H1 (cell line): ENCODE data around the gene ARID3B. TPM values are rescaled to one million over a fixed set of nuclear protein-coding genes. Genes with fewer than 3 reads are reported as not detected.

Experiments
- CTCF ChIA-PET: fragments of 300-600 bp; sonication (Branson Sonifier 250); formaldehyde crosslinking; loops from one replicate; lab custom pipeline; 2021; ENCODE audit not compliant: partially characterized antibody; lab: Charles Lee
- POLR2A ChIA-PET: fragments of 300-600 bp; sonication (Branson Sonifier 250); formaldehyde crosslinking; loops from one replicate; lab custom pipeline; 2021; ENCODE audit warnings: inconsistent platforms; ENCODE audit not compliant: partially characterized antibody; lab: Charles Lee
- DNase-seq, 2 experiments: peaks; one replicate each; pipeline versions ENCODE4 v3.0.0 to v3.0.0-alpha.2; 2010 to 2022; ENCODE audit warnings: low spot score in 2 of 2, low read depth in 1 of 2, mixed read lengths in 1 of 2
- FAIRE-seq: peaks from 2 replicates; lab custom pipeline; 2011; peaks lifted over from hg19 to GRCh38; lab: Jason Lieb, UNC
- H2AFZ ChIP-seq: 2 replicates; pipeline ENCODE4 v1.8.1; 2012; ENCODE audit warnings: low read length, inconsistent platforms
- H2AK5ac ChIP-seq: 2 replicates; pipeline ENCODE4 v1.6.1; 2013; ENCODE audit warnings: low read depth, low read length
- H2BK120ac ChIP-seq: replicated peaks from 2 replicates; pipeline ENCODE3; 2013; ENCODE audit warnings: low read depth, low read length, inconsistent platforms
- H2BK12ac ChIP-seq: 2 replicates; pipeline ENCODE4 v1.6.1; 2013; ENCODE audit warnings: low read depth, low read length
- H2BK15ac ChIP-seq: 2 replicates; pipeline ENCODE4 v1.6.1; 2013; ENCODE audit warnings: low read length
- H2BK20ac ChIP-seq: 2 replicates; pipeline ENCODE4 v1.6.1; 2013; ENCODE audit warnings: low read length
- H2BK5ac ChIP-seq: 2 replicates; pipeline ENCODE4 v1.6.1; 2013; ENCODE audit warnings: low read depth, low read length
- H3K14ac ChIP-seq: 2 replicates; pipeline ENCODE4 v1.6.1; 2013; ENCODE audit warnings: inconsistent platforms; ENCODE audit not compliant: insufficient read length
- H3K18ac ChIP-seq: 2 replicates; pipeline ENCODE4 v1.6.1; 2013; ENCODE audit warnings: low read length; ENCODE audit errors: extremely low read depth
- H3K23ac ChIP-seq: 2 replicates; pipeline ENCODE4 v1.6.1; 2013; ENCODE audit warnings: inconsistent platforms; ENCODE audit not compliant: insufficient read length
- H3K23me2 ChIP-seq: 2 replicates; pipeline ENCODE4 v1.6.1; 2013; ENCODE audit warnings: low read depth, low read length
- H3K27ac ChIP-seq: 2 replicates; pipeline ENCODE4 v1.6.1; 2011; ENCODE audit warnings: low read depth, low read length, inconsistent platforms
- H3K27me3 ChIP-seq, 4 experiments: replicated peaks in 1 of 4; 1 replicate in 1 of 4; 2 replicates in 3 of 4; pipeline versions ENCODE4 v1.6.1 to v1.8.1; 2011 to 2013; ENCODE audit warnings: low read length in 3 of 4, mild to moderate bottlenecking in 3 of 4, inconsistent platforms in 2 of 4, mixed read lengths in 2 of 4, moderate library complexity in 1 of 4; ENCODE audit not compliant: control insufficient read depth in 3 of 4, insufficient read depth in 3 of 4; ENCODE audit errors: extremely low read depth in 1 of 4
- H3K36me3 ChIP-seq, 4 experiments: 2 replicates each; pipeline versions ENCODE4 v1.6.1 to v1.8.1; 2011 to 2013; ENCODE audit warnings: mild to moderate bottlenecking in 4 of 4, low read length in 3 of 4, moderate library complexity in 2 of 4, control low read depth in 1 of 4, inconsistent platforms in 1 of 4; ENCODE audit not compliant: insufficient read depth in 4 of 4, control insufficient read depth in 2 of 4
- H3K4ac ChIP-seq: replicated peaks from 2 replicates; pipeline ENCODE3; 2013; ENCODE audit warnings: low read length, low read depth, mixed read lengths, inconsistent platforms; ENCODE audit not compliant: insufficient read length
- H3K4me1 ChIP-seq, 4 experiments: replicated peaks in 1 of 4; 1 replicate in 1 of 4; 2 replicates in 3 of 4; pipeline versions ENCODE4 v1.6.1 to v1.8.1; 2011 to 2013; ENCODE audit warnings: low read length in 3 of 4, inconsistent platforms in 2 of 4, mixed read lengths in 1 of 4; ENCODE audit not compliant: insufficient read depth in 4 of 4, control insufficient read depth in 3 of 4
- H3K4me2 ChIP-seq, 2 experiments: 2 replicates each; pipeline versions ENCODE4 v1.6.1 to v1.8.1; 2011 to 2013; ENCODE audit warnings: low read depth in 2 of 2, low read length in 2 of 2, control low read depth in 1 of 2, inconsistent platforms in 1 of 2, mild to moderate bottlenecking in 1 of 2; ENCODE audit not compliant: insufficient read depth in 1 of 2
- H3K4me3 ChIP-seq, 4 experiments: fragments of 200-600, 300-600 bp in 1 of 4; sonication (generic), shearing (Covaris generic), sonication (Bioruptor Twin) in 1 of 4; 2 replicates each; pipeline versions ENCODE4 v1.5.1 to v1.8.1; 2011 to 2016; ENCODE audit warnings: low read length in 4 of 4, low read depth in 3 of 4, control low read depth in 2 of 4, inconsistent platforms in 2 of 4, mild to moderate bottlenecking in 2 of 4, mixed read lengths in 1 of 4, moderate library complexity in 1 of 4; ENCODE audit not compliant: insufficient read depth in 2 of 4; ENCODE audit errors: extremely low read depth in 1 of 4
- H3K56ac ChIP-seq: replicated peaks from 2 replicates; pipeline ENCODE3; 2013; ENCODE audit warnings: low read depth, mild to moderate bottlenecking, mixed read lengths, low read length, inconsistent platforms; ENCODE audit not compliant: insufficient read length
- H3K79me1 ChIP-seq: 2 replicates; pipeline ENCODE4 v1.6.1; 2013; ENCODE audit warnings: low read depth, low read length, control low read depth
- H3K79me2 ChIP-seq, 2 experiments: 2 replicates each; pipeline versions ENCODE4 v1.6.1 to v1.8.1; 2012 to 2013; ENCODE audit warnings: low read length in 2 of 2, mild to moderate bottlenecking in 2 of 2, inconsistent platforms in 1 of 2; ENCODE audit not compliant: insufficient read depth in 2 of 2, control insufficient read depth in 1 of 2
- H3K9ac ChIP-seq, 4 experiments: replicated peaks in 1 of 4; 1 replicate in 1 of 4; 2 replicates in 3 of 4; pipeline versions ENCODE4 v1.6.1 to v1.8.1; 2011 to 2013; ENCODE audit warnings: low read depth in 3 of 4, low read length in 3 of 4, control low read depth in 2 of 4, mild to moderate bottlenecking in 2 of 4, moderate library complexity in 2 of 4, inconsistent platforms in 1 of 4; ENCODE audit errors: extremely low read depth in 1 of 4
- H3K9me3 ChIP-seq, 2 experiments: 2 replicates each; pipeline versions ENCODE4 v1.6.1 to v1.8.1; 2012 to 2013; ENCODE audit warnings: mild to moderate bottlenecking in 2 of 2, moderate library complexity in 2 of 2, control low read depth in 1 of 2, inconsistent platforms in 1 of 2, low read depth in 1 of 2, low read length in 1 of 2, mixed read lengths in 1 of 2; ENCODE audit not compliant: insufficient read depth in 2 of 2
- H4K20me1 ChIP-seq, 2 experiments: replicated peaks in 1 of 2; 2 replicates each; pipeline versions ENCODE3 to v1.8.1; 2011 to 2013; ENCODE audit warnings: inconsistent platforms in 2 of 2, low read length in 2 of 2, mild to moderate bottlenecking in 1 of 2; ENCODE audit not compliant: insufficient read depth in 2 of 2, control insufficient read depth in 1 of 2
- H4K5ac ChIP-seq: 2 replicates; pipeline ENCODE4 v1.6.1; 2013; ENCODE audit warnings: low read length, low read depth, mixed read lengths, inconsistent platforms; ENCODE audit not compliant: insufficient read length
- H4K8ac ChIP-seq: 2 replicates; pipeline ENCODE4 v1.8.0; 2013; ENCODE audit warnings: mild to moderate bottlenecking, moderate library complexity, low read length, inconsistent platforms; ENCODE audit not compliant: insufficient read depth; ENCODE audit errors: extremely low read depth
- H4K91ac ChIP-seq: replicated peaks from 2 replicates; pipeline ENCODE3; 2013; ENCODE audit warnings: low read length, mixed read lengths, inconsistent platforms; ENCODE audit not compliant: insufficient read length
- BCL11A ChIP-seq, 2 experiments: IDR thresholded peaks; one replicate each; pipeline ENCODE4 v1.6.1; 2011; ENCODE audit warnings: low read depth in 2 of 2, low read length in 2 of 2, mild to moderate bottlenecking in 2 of 2
- EP300 ChIP-seq, 2 experiments: IDR thresholded peaks; 1 replicate in 1 of 2; 2 replicates in 1 of 2; pipeline ENCODE4 v1.6.1; 2011 to 2012; ENCODE audit warnings: low read depth in 2 of 2, low read length in 2 of 2, mild to moderate bottlenecking in 2 of 2, borderline replicate concordance in 1 of 2, inconsistent platforms in 1 of 2, moderate library complexity in 1 of 2
- EZH2 ChIP-seq: fragments of 200-600 bp; sonication (generic); IDR thresholded peaks from 2 replicates; pipeline ENCODE4 v1.7.1; 2012; ENCODE audit warnings: low read depth, mild to moderate bottlenecking, moderate library complexity, low read length, inconsistent platforms; ENCODE audit not compliant: severe bottlenecking
- KDM1A ChIP-seq: fragments of 200-600, 300-600 bp; sonication (generic); IDR thresholded peaks from 2 replicates; pipeline ENCODE4 v1.7.1; 2016; ENCODE audit warnings: mild to moderate bottlenecking, low read length, borderline replicate concordance
- KDM5A ChIP-seq: fragments of 200-600 bp; IDR thresholded peaks from 2 replicates; pipeline ENCODE4 v1.7.1; 2012; ENCODE audit warnings: mild to moderate bottlenecking, low read length, inconsistent platforms, mixed read lengths
- MAFK ChIP-seq: IDR thresholded peaks from 2 replicates; pipeline ENCODE4 v1.6.1; 2012; ENCODE audit warnings: low read depth, mild to moderate bottlenecking, improper control_type of control experiment, low read length
- PHF8 ChIP-seq: fragments of 200-600 bp; sonication (generic); conservative IDR thresholded peaks from 2 replicates; pipeline ENCODE4 v1.7.1; 2012; ENCODE audit warnings: low read depth, mild to moderate bottlenecking, inconsistent platforms, low read length, moderate library complexity
- POLR2AphosphoS5 ChIP-seq: IDR thresholded peaks from 2 replicates; pipeline ENCODE4 v1.6.1; 2011; ENCODE audit warnings: low read depth, low read length
- SP2 ChIP-seq: IDR thresholded peaks from 2 replicates; pipeline ENCODE4 v1.6.1; 2012; ENCODE audit warnings: mild to moderate bottlenecking, low read length, inconsistent platforms
- TAF1 ChIP-seq: IDR thresholded peaks from 2 replicates; pipeline ENCODE4 v1.6.1; 2011; ENCODE audit warnings: mild to moderate bottlenecking, low read depth, low read length
- TAF7 ChIP-seq: optimal IDR thresholded peaks from 2 replicates; pipeline ENCODE3; 2011; ENCODE audit warnings: low read depth, mild to moderate bottlenecking, inconsistent platforms, low read length, moderate library complexity, borderline replicate concordance
- TBP ChIP-seq: IDR thresholded peaks from 2 replicates; pipeline ENCODE4 v1.6.1; 2011; ENCODE audit warnings: low read depth, low read length, improper control_type of control experiment
- YY1 ChIP-seq: IDR thresholded peaks from 2 replicates; pipeline ENCODE4 v1.6.1; 2011; ENCODE audit warnings: low read depth, mild to moderate bottlenecking, low read length
- WGBS, 2 experiments: shearing (Covaris generic) in 1 of 2; methylation state at CpG; one replicate each; pipeline versions ENCODE4 v1.1.6 to v1.1.7; 2013 to 2015; ENCODE audit warnings: low lambda C conversion rate in 2 of 2, mixed read lengths in 2 of 2, inconsistent platforms in 1 of 2, low coverage in 1 of 2, missing lambda C conversion rate in 1 of 2; ENCODE audit not compliant: insufficient replicate concordance in 2 of 2, insufficient coverage in 1 of 2, insufficient read length in 1 of 2; ENCODE audit errors: extremely low coverage in 1 of 2, missing lambda C conversion rate in 1 of 2; 5-methylcytosine and 5-hydroxymethylcytosine counted together
- polyA plus RNA-seq, 7 experiments: library from polyadenylated mRNA; depleted of rRNA in 3 of 7; stranded (reverse) in 5 of 7; unstranded in 2 of 7; fragments of >200 nt in 5 of 7; fragments of 200-250 nt in 2 of 7; gene quantifications; 1 replicate in 5 of 7; 2 replicates in 1 of 7; 4 replicates in 1 of 7; pipeline versions ENCODE4 v1.2.1 to v1.2.3, GENCODE V29; 2011 to 2013; ENCODE audit warnings: missing spikeins in 2 of 7, mixed read lengths in 2 of 7
- total RNA-seq: library from RNA; stranded (reverse); fragmentation: NEBNext Ultra II Directional; extraction: Animal tissue kit (Norgen Biotek cat#: 25700); gene quantifications from 2 replicates; pipeline ENCODE4 v1.2.1, GENCODE V29; 2021

The ARID3B gene
- total and polyA plus RNA-seq, 2 of the 8 experiments (the other 6 are each of a cell fraction or from before 2014, with no cell fraction given), result 81.0 to 115 TPM

GRCh38 chr15:74565381-74566085 lies 24.5 kb downstream of the ARID3B start:
- CTCF ChIA-PET, result interaction anchor here (1.7 kb wide), 1 partner anchor 104 kb away, joined by 5 read pairs; the partner anchor contains the start of gene UBL7
- DNase-seq (no peak), FAIRE-seq (no peak)
- H2AFZ ChIP-seq, result no peak overlapping the region
- no peak overlapping the region for H3K27ac ChIP-seq
- no peak overlapping the region for H2BK15ac ChIP-seq
- H4K20me1 ChIP-seq, result peaks cover 14 to 30% of the 10 kb centered on the region in 2 experiments
- H3K79me1 ChIP-seq, result peaks cover 13% of the 10 kb centered on the region
- peaks cover 1 to 18% (median 9%) of the 10 kb centered on the region in 4 experiments for H3K36me3 ChIP-seq
- no peak overlapping the region for H3K18ac ChIP-seq
- no peak overlapping the region for H4K8ac ChIP-seq
- H3K4me3 ChIP-seq, result no peak overlapping the region
- H2BK120ac ChIP-seq, result no peak overlapping the region
- no peak overlapping the region for H3K56ac ChIP-seq
- H4K91ac ChIP-seq, result no peak overlapping the region
- H3K4me2 ChIP-seq, result no peak overlapping the region
- no peaks in the 10 kb centered on the region for H3K4me1 ChIP-seq
- H2BK12ac ChIP-seq, result no peak overlapping the region
- H3K23ac ChIP-seq, result no peak overlapping the region
- H2AK5ac ChIP-seq, result no peak overlapping the region
- no peak overlapping the region for H3K4ac ChIP-seq
- 97% methylated on average over 2 of the region's 2 CpGs; no CpG with 5 or more reads in 1 of the 2 experiments for WGBS, 2 experiments
- H4K5ac ChIP-seq, result no peak overlapping the region
- peaks cover 0 to 94% of the 10 kb centered on the region in 2 experiments; a peak in 3 of 4 replicates for H3K79me2 ChIP-seq
- POLR2A ChIA-PET, result interaction anchor here (1.1 to 1.7 kb wide), 2 partner anchors 11 to 14 kb away, joined by 4 to 6 read pairs; no protein-coding TSS in a partner anchor
- H2BK5ac ChIP-seq, result no peak overlapping the region
- H3K27me3 ChIP-seq, result no peaks in the 10 kb centered on the region
- no peak overlapping the region for H2BK20ac ChIP-seq
- H3K14ac ChIP-seq, result no peak overlapping the region
- H3K23me2 ChIP-seq, result no peaks in the 10 kb centered on the region
- H3K9ac ChIP-seq, result no peak overlapping the region
- H3K9me3 ChIP-seq, result no peaks in the 10 kb centered on the region
- TF ChIP-seq TAF7 (no peak), EZH2 (no peak), YY1 (no peak), KDM5A (no peak), TBP (no peak), TAF1 (no peak), PHF8 (no peak), SP2 (no peak), EP300 (IDR thresholded peaks at IDR 0.05; ENCODE audit: borderline replicate concordance in 1 of 2, low read depth in 2 of 2, low read length in 2 of 2) (no peak), POLR2AphosphoS5 (no peak), MAFK (no peak), KDM1A (no peak), BCL11A (IDR thresholded peaks at IDR 0.05; ENCODE audit: low read depth in 2 of 2, low read length in 2 of 2) (no peak)
